HL-60 (cell line): ENCODE data around the gene KBTBD12.

Source experiments
- CTCF ChIP-seq: IDR thresholded peaks from one replicate; pipeline ENCODE4 v1.5.1; 2011; ENCODE audit warnings: low read length, control low read depth, inconsistent platforms; ENCODE audit not compliant: insufficient read depth
- GABPA ChIP-seq: IDR thresholded peaks from 2 replicates; pipeline ENCODE4 v1.6.1; 2012; ENCODE audit warnings: low read depth
- POLR2AphosphoS5 ChIP-seq: IDR thresholded peaks from 2 replicates; pipeline ENCODE4 v1.6.1; 2012; ENCODE audit warnings: low read depth
- REST ChIP-seq: IDR thresholded peaks from 2 replicates; pipeline ENCODE4 v1.6.1; 2012; ENCODE audit warnings: low read depth; ENCODE audit not compliant: insufficient replicate concordance

GRCh38 chr3:127992127-127992526 lies 77.1 kb downstream of the KBTBD12 start:
- no peak for TF ChIP-seq CTCF
- no peak for TF ChIP-seq POLR2AphosphoS5
- no peak for TF ChIP-seq REST
- TF ChIP-seq GABPA: no peak
